GM19043 (cell line): ENCODE measurements around the gene ECHDC1.
A peak's percentile ranks its signal among the peaks of the same experiment; 100 is the strongest.
"Not testable (repeated sequence)": the region's sequence is repeated elsewhere in the genome, so short reads cannot be mapped to it uniquely, and the experiment has no call there.

Source experiments
- ATAC-seq: cut with Tn5 transposase; IDR thresholded peaks from one replicate; pipeline ENCODE4 v1.9.1; 2021; ENCODE audit warnings: low read depth; ENCODE audit not compliant: unreplicated experiment

Gene ECHDC1

GRCh38 chr6:127343809-127344659, 625 bp upstream of the ECHDC1 start:
- ATAC-seq: no peak

- ATAC-seq: no peak
Measured at GRCh38 chr6:127342296-127342945, 988 bp downstream of the ECHDC1 start.

- ATAC-seq: peak; percentile 22
Measured at GRCh38 chr6:127341471-127342202, 1.8 kb downstream of the ECHDC1 start.

- no peak for ATAC-seq
Measured at GRCh38 chr6:127340171-127340570, 3.2 kb downstream of the ECHDC1 start.

- ATAC-seq: no peak
Measured at GRCh38 chr6:127338936-127339335, 4.5 kb downstream of the ECHDC1 start.

- no peak for ATAC-seq
Measured at GRCh38 chr6:127332383-127332961, 10.9 kb downstream of the ECHDC1 start.

GRCh38 chr6:127331256-127331655, 12.2 kb downstream of the ECHDC1 start:
- not testable (repeated sequence) for ATAC-seq

- ATAC-seq: no peak
Measured at GRCh38 chr6:127328043-127328609, 15.3 kb downstream of the ECHDC1 start.

GRCh38 chr6:127319686-127320085, 23.7 kb downstream of the ECHDC1 start:
- ATAC-seq: no peak

- ATAC-seq: no peak
Measured at GRCh38 chr6:127317388-127318128, 25.9 kb downstream of the ECHDC1 start.

- ATAC-seq: no peak
Measured at GRCh38 chr6:127305741-127306140, 37.7 kb downstream of the ECHDC1 start.

- no peak for ATAC-seq
Measured at GRCh38 chr6:127303917-127304316, 39.5 kb downstream of the ECHDC1 start.

GRCh38 chr6:127302728-127303660, 40.4 kb downstream of the ECHDC1 start:
- peak; percentile 68 for ATAC-seq

- ATAC-seq: no peak
Measured at GRCh38 chr6:127301199-127301700, 42.2 kb downstream of the ECHDC1 start.

- no peak for ATAC-seq
Measured at GRCh38 chr6:127300411-127300810, 43.0 kb downstream of the ECHDC1 start.

- ATAC-seq: no peak
Measured at GRCh38 chr6:127299522-127300240, 43.7 kb downstream of the ECHDC1 start.

- no peak for ATAC-seq
Measured at GRCh38 chr6:127298475-127298874, 44.9 kb downstream of the ECHDC1 start.

GRCh38 chr6:127297502-127298070, 45.8 kb downstream of the ECHDC1 start:
- no peak for ATAC-seq
